Medulla oblongata (tissue), 1 donor: ENCODE measurements around the gene MRGPRX2.
A peak's percentile ranks its signal among the peaks of the same experiment; 100 is the strongest.

ENCODE experiments used
- DNase-seq: peaks from one replicate; pipeline ENCODE4 v3.0.0-alpha.2; 2015; ENCODE audit errors: extremely low spot score

MRGPRX2 gene

GRCh38 chr11:19060629-19061028, at the start of gene MRGPRX2:
MRGPRX2 (minus strand) TSS chr11:19060717; CDS start chr11:19056402, 4,315 bp downstream.
- no peak for DNase-seq

- peak; percentile 40 for DNase-seq
Measured at GRCh38 chr11:19110295-19110694, 49.8 kb upstream of the MRGPRX2 start.

GRCh38 chr11:19107125-19107524, 46.6 kb upstream of the MRGPRX2 start:
- no peak for DNase-seq

- no peak for DNase-seq
Measured at GRCh38 chr11:19105011-19105410, 44.5 kb upstream of the MRGPRX2 start.

GRCh38 chr11:19102521-19102900, 42.0 kb upstream of the MRGPRX2 start:
- no peak for DNase-seq

GRCh38 chr11:19101796-19102520, 41.4 kb upstream of the MRGPRX2 start:
- DNase-seq: no peak

GRCh38 chr11:19100885-19101284, 40.4 kb upstream of the MRGPRX2 start:
- DNase-seq: no peak

- DNase-seq: no peak
Measured at GRCh38 chr11:19099093-19099492, 38.6 kb upstream of the MRGPRX2 start.

GRCh38 chr11:19094859-19095258, 34.3 kb upstream of the MRGPRX2 start:
- no peak for DNase-seq

- no peak for DNase-seq
Measured at GRCh38 chr11:19093976-19094375, 33.5 kb upstream of the MRGPRX2 start.

GRCh38 chr11:19092850-19093249, 32.3 kb upstream of the MRGPRX2 start:
- no peak for DNase-seq

- no peak for DNase-seq
Measured at GRCh38 chr11:19092342-19092741, 31.8 kb upstream of the MRGPRX2 start.

GRCh38 chr11:19091366-19091765, 30.8 kb upstream of the MRGPRX2 start:
- no peak for DNase-seq

GRCh38 chr11:19089421-19089820, 28.9 kb upstream of the MRGPRX2 start:
- DNase-seq: no peak

- DNase-seq: no peak
Measured at GRCh38 chr11:19088791-19089190, 28.3 kb upstream of the MRGPRX2 start.

- DNase-seq: no peak
Measured at GRCh38 chr11:19087658-19088057, 27.1 kb upstream of the MRGPRX2 start.

- DNase-seq: no peak
Measured at GRCh38 chr11:19084661-19085315, 24.3 kb upstream of the MRGPRX2 start.

- no peak for DNase-seq
Measured at GRCh38 chr11:19083166-19083565, 22.6 kb upstream of the MRGPRX2 start.

- DNase-seq: peak; percentile 27
Measured at GRCh38 chr11:19080579-19080993, 20.1 kb upstream of the MRGPRX2 start.

- DNase-seq: peak; percentile 72
Measured at GRCh38 chr11:19079643-19080440, 19.3 kb upstream of the MRGPRX2 start.

GRCh38 chr11:19077965-19078364, 17.4 kb upstream of the MRGPRX2 start:
- DNase-seq: no peak

- peak; percentile 69 for DNase-seq
Measured at GRCh38 chr11:19076744-19077589, 16.4 kb upstream of the MRGPRX2 start.
